ENCODE data around the gene UGGT1. TPM values are rescaled to one million over a fixed set of nuclear protein-coding genes. Genes with fewer than 3 reads are reported as not detected.
A peak's percentile ranks its signal among the peaks of the same experiment; 100 is the strongest.

The UGGT1 gene
- polyA plus RNA-seq, 1 of the 3 experiments (the other 2 are of a cell fraction): 20.0 TPM

DNA sequence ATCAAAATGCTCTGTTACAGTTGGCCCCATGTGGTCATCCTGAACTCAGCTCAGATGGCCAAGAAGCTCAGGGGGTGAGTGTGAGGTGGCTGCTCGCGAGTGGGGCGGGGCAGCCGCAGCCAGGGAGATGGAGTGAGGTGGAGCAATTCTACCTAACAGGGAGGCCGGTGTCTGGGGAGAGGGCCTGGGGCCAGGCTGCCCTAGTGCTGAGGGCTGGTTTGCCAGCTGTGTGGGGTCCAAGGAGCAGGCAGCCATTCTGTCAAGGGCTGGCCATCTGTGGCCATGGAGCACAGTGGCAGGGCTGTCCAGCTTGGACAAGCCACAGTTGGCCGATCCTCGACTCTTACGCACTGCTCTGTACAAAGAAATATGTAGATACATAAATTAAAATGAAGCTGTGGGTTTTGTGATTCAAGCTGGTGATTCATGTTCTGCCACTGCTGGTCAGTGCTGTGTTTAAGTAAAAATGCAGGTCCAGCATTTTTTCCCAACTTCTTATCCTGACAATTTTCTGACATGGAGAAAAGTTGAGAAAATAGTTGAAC is 145.6 kb downstream of the UGGT1 start:
- CTCF ChIA-PET: interaction anchor here (0.8 to 8.2 kb wide), 2 partner anchors 47 to 173 kb away, joined by 3 to 69 read pairs; no protein-coding TSS in a partner anchor
- POLR2A ChIA-PET: no interaction called here
- H3K36me3 ChIP-seq (replicated peaks in 1 of 2; ENCODE audit: control insufficient read depth in 1 of 2, insufficient read depth in 2 of 2, low read length in 1 of 2): no peaks in the 10 kb centered on the region
- no peak overlapping the region for H2AFZ ChIP-seq (ENCODE audit: low read depth)
- DNase-seq: no peak
- H3K27me3 ChIP-seq (ENCODE audit: insufficient read depth): no peaks in the 10 kb centered on the region; the same call in 1 of the 2 replicates
- TF ChIP-seq SMC3 (IDR thresholded peaks at IDR 0.05; ENCODE audit: low read depth, low read length) (no peak), JUND (IDR thresholded peaks at IDR 0.05) (peak; percentile 37; the same call in 1 of the 2 replicates), YY1 (IDR thresholded peaks at IDR 0.05; ENCODE audit: low read depth) (no peak), MXI1 (IDR thresholded peaks at IDR 0.05; ENCODE audit: low read depth, low read length) (no peak), FOSL2 (IDR thresholded peaks at IDR 0.05; ENCODE audit: borderline replicate concordance, low read depth) (peak; percentile 75), TCF12 (IDR thresholded peaks at IDR 0.05) (peak; percentile 38; the same call in 1 of the 2 replicates), EZH2phosphoT487 (IDR thresholded peaks at IDR 0.05; ENCODE audit: borderline replicate concordance, low read depth) (no peak), CHD2 (IDR thresholded peaks at IDR 0.05; ENCODE audit: low read length, partially characterized antibody) (no peak), RXRA (IDR thresholded peaks at IDR 0.05; ENCODE audit: borderline replicate concordance, low read depth) (0 out of 2 replicates have a peak, but pooled peaks have one; percentile 1), NRF1 (IDR thresholded peaks at IDR 0.05; ENCODE audit: low read depth, low read length) (no peak), RCOR1 (IDR thresholded peaks at IDR 0.05; ENCODE audit: low read length) (no peak)
- TF ChIP-seq, protein P1, sequence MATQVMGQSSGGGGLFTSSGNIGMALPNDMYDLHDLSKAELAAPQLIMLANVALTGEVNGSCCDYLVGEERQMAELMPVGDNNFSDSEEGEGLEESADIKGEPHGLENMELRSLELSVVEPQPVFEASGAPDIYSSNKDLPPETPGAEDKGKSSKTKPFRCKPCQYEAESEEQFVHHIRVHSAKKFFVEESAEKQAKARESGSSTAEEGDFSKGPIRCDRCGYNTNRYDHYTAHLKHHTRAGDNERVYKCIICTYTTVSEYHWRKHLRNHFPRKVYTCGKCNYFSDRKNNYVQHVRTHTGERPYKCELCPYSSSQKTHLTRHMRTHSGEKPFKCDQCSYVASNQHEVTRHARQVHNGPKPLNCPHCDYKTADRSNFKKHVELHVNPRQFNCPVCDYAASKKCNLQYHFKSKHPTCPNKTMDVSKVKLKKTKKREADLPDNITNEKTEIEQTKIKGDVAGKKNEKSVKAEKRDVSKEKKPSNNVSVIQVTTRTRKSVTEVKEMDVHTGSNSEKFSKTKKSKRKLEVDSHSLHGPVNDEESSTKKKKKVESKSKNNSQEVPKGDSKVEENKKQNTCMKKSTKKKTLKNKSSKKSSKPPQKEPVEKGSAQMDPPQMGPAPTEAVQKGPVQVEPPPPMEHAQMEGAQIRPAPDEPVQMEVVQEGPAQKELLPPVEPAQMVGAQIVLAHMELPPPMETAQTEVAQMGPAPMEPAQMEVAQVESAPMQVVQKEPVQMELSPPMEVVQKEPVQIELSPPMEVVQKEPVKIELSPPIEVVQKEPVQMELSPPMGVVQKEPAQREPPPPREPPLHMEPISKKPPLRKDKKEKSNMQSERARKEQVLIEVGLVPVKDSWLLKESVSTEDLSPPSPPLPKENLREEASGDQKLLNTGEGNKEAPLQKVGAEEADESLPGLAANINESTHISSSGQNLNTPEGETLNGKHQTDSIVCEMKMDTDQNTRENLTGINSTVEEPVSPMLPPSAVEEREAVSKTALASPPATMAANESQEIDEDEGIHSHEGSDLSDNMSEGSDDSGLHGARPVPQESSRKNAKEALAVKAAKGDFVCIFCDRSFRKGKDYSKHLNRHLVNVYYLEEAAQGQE (IDR thresholded peaks at IDR 0.05; ENCODE audit: low read depth, low read length): no peak
- TF ChIP-seq, protein P2, sequence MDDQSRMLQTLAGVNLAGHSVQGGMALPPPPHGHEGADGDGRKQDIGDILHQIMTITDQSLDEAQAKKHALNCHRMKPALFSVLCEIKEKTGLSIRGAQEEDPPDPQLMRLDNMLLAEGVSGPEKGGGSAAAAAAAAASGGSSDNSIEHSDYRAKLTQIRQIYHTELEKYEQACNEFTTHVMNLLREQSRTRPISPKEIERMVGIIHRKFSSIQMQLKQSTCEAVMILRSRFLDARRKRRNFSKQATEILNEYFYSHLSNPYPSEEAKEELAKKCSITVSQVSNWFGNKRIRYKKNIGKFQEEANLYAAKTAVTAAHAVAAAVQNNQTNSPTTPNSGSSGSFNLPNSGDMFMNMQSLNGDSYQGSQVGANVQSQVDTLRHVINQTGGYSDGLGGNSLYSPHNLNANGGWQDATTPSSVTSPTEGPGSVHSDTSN (IDR thresholded peaks at IDR 0.05): peak; percentile 67
- H3K4me1 ChIP-seq (ENCODE audit: control insufficient read depth in 1 of 2, insufficient read depth in 2 of 2, low read depth in 1 of 2, low read length in 1 of 2): peaks cover 2 to 4% of the 10 kb centered on the region in 2 experiments; a peak in 1 of 4 replicates
- no peaks in the 10 kb centered on the region for H3K9me3 ChIP-seq
- H3F3A ChIP-seq (replicated peaks; ENCODE audit: insufficient read depth): peaks cover 13% of the 10 kb centered on the region
- no peaks in the 10 kb centered on the region for H3K9me2 ChIP-seq
- WGBS (ENCODE audit: low lambda C conversion rate): 66% methylated on average over 8 of the region's 8 CpGs
- no peak overlapping the region for H3K9ac ChIP-seq
- H3K27ac ChIP-seq (ENCODE audit: low read depth in 2 of 2, low read length in 1 of 2): peak overlapping the region in 1 of 2 experiments; percentile 40; a peak in 1 of 4 replicates
- peak overlapping the region; percentile 56 for H3K4me2 ChIP-seq
- H3K4me3 ChIP-seq (ENCODE audit: low read depth in 2 of 2, low read length in 1 of 2): no peak overlapping the region
- H3K79me2 ChIP-seq (ENCODE audit: insufficient read depth): no peaks in the 10 kb centered on the region
- no peaks in the 10 kb centered on the region for H4K20me1 ChIP-seq (ENCODE audit: insufficient read depth)
